Measurements from ENCODE around the gene DGUOK.

DNA sequence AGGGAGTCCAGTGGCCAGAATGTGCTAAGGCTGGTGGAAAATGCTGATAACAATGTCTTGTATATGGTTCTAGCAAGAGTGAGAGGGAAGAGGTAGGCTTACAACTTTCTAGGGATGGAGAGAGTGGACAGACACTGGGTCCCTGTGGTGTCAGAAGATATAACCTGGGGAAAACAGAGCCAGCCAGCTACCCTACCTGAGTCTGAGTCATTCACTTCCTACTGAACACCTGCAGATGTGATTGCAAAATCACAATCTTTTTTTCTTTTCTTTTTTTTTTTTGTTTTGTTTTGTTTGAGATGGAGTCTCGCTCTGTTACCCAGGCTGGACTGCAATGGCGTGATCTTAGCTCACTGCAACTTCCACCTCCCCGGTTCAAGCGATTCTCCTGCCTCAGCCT is 65.4 kb downstream of the DGUOK start:
- no peak for TF ChIP-seq EZH2phosphoT487 (IDR thresholded peaks at IDR 0.05; ENCODE audit: low read depth, severe bottlenecking, unreplicated experiment)
- TF ChIP-seq, protein P1, sequence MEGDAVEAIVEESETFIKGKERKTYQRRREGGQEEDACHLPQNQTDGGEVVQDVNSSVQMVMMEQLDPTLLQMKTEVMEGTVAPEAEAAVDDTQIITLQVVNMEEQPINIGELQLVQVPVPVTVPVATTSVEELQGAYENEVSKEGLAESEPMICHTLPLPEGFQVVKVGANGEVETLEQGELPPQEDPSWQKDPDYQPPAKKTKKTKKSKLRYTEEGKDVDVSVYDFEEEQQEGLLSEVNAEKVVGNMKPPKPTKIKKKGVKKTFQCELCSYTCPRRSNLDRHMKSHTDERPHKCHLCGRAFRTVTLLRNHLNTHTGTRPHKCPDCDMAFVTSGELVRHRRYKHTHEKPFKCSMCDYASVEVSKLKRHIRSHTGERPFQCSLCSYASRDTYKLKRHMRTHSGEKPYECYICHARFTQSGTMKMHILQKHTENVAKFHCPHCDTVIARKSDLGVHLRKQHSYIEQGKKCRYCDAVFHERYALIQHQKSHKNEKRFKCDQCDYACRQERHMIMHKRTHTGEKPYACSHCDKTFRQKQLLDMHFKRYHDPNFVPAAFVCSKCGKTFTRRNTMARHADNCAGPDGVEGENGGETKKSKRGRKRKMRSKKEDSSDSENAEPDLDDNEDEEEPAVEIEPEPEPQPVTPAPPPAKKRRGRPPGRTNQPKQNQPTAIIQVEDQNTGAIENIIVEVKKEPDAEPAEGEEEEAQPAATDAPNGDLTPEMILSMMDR (IDR thresholded peaks at IDR 0.05; ENCODE audit: poor library complexity), result no peak

Data from hepatocyte (in vitro differentiated cells).